ENCODE results near the gene ELOVL5.

GRCh38 chr6:53280207-53280606 lies 68.5 kb downstream of the ELOVL5 start:
- TF ChIP-seq CTCF (conservative IDR thresholded peaks at IDR 0.05) (no peak), ZFX (IDR thresholded peaks at IDR 0.05) (no peak)

All from C4-2B (cell line).